Prostate gland (tissue), 2 donors: ENCODE measurements around the gene SLC35B1.

ENCODE experiments used
- CTCF ChIP-seq, 4 experiments: fragments of 200-600 bp in 2 of 4; fragments of 450-650 bp in 2 of 4; sonication (generic) in 2 of 4; IDR thresholded peaks; 1 replicate in 3 of 4; 2 replicates in 1 of 4; pipeline ENCODE4 v1.5.1; 2016 to 2019; ENCODE audit warnings: antibody characterized with exemption in 4 of 4, mild to moderate bottlenecking in 2 of 4, moderate library complexity in 2 of 4
- POLR2A ChIP-seq: fragments of 450-650 bp; IDR thresholded peaks from one replicate; pipeline ENCODE4 v1.6.1; 2016; ENCODE audit warnings: antibody characterized with exemption, mild to moderate bottlenecking
- POLR2AphosphoS5 ChIP-seq: sonication (generic); formaldehyde crosslinking; IDR thresholded peaks from one replicate; pipeline ENCODE4 v1.6.1; 2017; ENCODE audit warnings: antibody characterized with exemption

GRCh38 chr17:49715717-49716279 lies 8.0 kb upstream of the SLC35B1 start:
- no peak for TF ChIP-seq CTCF (IDR thresholded peaks at IDR 0.05)
- no peak for TF ChIP-seq POLR2A
- no peak for TF ChIP-seq POLR2AphosphoS5
